GM18502 (cell line): Measurements from ENCODE around the gene TOMM5.

Experiments used
- ATAC-seq: cut with Tn5 transposase; IDR thresholded peaks from one replicate; pipeline ENCODE4 v1.9.1; 2021; ENCODE audit warnings: mild to moderate bottlenecking; ENCODE audit not compliant: unreplicated experiment, poor library complexity

The TOMM5 gene

GRCh38 chr9:37592108-37592951 is at the start of gene TOMM5:
Gene TOMM5 (minus strand): TSS chr9:37592597. CDS start chr9:37592532, 65 bp downstream.
- ATAC-seq = peak; percentile 90

DNA sequence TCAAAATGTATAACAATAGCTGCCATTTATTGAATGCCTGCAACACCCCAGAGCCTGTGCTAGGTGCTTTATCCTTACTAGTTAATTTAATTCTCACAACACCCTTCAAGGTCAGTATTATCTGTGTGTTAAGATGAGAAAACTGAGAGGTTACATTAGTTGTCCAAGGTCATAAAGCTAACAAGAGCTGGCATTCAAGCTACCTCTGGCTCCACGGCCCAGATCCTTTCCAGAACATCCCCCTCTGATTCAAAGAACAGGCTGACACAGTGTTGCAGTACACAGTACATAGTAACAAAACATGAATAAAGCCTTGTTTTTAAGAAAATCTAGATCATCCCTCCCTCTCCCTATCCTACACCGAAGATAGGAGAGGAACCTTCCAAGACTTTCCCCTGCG is 48.9 kb upstream of the TOMM5 start:
- no peak for ATAC-seq

DNA sequence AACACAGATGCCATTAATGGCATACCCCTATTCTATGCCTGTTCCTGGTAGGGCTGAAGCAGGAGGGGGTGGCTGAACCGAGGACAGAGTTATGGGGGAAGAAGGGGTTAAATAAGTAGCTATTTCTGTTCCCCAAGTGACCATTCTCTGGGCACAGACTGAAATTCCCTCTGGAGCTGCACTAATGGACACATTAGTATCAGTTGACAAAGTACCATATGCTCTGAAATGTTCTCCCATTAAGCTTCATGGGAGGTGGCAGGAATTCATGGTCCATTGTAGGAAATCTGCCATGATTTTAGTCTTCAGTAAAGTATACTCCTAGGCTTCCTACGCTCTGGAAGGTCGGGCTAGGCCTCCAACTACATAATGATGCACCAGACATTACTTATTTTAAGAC is 47.8 kb upstream of the TOMM5 start:
- no peak for ATAC-seq

DNA sequence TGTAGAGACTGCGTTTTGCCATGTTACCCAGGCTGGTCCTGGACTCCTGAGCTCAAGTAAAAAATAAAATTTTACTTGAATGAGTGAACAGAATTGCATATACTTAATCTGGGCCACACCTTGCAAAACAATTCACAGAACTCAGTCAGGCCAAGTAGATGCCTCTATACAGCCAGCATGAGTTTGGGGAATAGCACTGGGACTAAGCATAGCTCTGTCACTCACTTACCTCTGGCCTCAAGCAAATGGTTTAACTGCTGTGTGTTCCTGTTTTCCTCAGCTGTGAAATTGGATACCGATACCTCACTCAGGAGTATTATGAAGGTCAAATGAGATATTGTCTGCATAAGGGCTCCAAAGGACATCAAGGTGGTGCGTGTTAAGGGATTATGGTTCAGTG is 47.4 kb upstream of the TOMM5 start:
- ATAC-seq = no peak

GRCh38 chr9:37639109-37639762 is 46.8 kb upstream of the TOMM5 start:
- ATAC-seq = no peak

DNA sequence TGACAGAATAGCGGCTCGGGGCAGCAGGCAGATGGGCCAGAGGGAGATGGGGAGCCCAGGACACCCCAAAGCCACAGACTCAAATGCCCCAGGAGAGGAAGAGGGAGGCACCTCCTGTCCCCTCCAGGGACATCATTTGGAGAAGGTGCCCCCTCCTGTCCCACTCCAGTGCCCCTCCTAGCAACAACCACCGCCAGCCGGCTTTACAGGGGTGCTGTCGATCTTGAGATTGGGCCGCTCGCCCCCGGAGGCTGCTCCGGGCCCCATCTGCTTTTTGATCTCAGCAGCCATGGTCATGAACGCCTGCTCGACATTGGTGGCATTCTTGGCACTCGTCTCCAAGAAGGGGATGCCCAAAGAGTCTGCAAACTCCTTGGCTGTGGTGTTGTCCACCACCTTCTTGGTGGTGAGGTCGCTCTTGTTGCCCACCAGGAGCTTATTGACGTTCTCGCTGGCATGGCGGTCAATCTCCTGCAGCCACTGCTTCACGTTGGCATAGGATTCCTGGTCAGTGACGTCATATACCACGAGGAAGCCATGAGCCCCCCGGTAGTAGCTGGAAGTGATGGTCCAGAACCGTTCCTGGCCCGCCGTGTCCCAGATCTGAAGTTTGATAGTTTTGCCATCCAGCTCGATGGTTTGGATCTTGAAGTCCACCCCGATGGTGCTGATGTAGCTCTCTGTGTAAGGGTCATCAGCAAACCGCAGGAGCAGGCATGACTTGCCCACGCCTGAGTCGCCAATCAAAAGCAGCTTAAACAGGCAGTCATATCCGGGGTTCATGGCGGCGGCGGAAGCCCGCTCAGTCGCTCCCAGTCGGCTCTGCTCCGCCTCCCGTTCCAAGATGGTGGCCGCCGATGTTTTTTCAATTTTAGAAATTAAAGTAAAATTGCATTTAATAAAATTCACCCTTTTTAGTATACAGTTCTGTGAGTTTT is 44.4 kb upstream of the TOMM5 start:
- ATAC-seq = no peak

GRCh38 chr9:37635808-37636207 is 43.4 kb upstream of the TOMM5 start:
- ATAC-seq = no peak

- ATAC-seq = no peak
Observed at GRCh38 chr9:37632479-37632878, 40.1 kb upstream of the TOMM5 start.

DNA sequence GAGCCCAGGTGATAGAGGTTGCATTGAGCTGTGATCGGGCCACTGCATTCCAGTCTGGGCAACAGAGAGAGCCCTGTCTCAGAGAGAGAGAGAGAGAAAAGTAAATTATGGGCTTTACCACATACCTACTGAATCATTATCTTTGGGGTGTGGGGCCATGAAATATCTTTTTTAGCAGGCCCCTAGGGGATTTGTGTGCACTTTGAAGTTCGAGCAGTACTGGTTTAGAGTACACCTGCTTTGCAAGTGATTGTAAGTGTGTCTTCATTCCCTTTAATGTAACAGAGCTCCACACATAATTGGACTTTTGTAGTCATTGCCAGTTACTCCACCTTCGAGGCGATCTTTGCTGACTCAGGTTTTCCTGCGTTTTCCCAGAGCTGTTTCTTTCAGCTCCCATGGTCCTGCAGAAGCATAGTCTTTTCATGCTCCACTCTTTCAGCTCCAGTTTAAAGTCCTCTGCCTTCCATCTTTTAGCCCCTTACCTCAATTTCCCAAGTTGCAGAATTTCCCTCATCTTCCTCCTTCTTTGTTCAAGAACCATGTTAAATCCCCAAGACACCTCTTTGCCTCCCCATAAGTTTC is 34.4 kb upstream of the TOMM5 start:
- ATAC-seq = no peak

GRCh38 chr9:37625758-37626147 is 33.4 kb upstream of the TOMM5 start:
- no peak for ATAC-seq

- no peak for ATAC-seq
Observed at GRCh38 chr9:37625036-37625757, 32.8 kb upstream of the TOMM5 start.

GRCh38 chr9:37624073-37624472 is 31.7 kb upstream of the TOMM5 start:
- ATAC-seq = no peak

DNA sequence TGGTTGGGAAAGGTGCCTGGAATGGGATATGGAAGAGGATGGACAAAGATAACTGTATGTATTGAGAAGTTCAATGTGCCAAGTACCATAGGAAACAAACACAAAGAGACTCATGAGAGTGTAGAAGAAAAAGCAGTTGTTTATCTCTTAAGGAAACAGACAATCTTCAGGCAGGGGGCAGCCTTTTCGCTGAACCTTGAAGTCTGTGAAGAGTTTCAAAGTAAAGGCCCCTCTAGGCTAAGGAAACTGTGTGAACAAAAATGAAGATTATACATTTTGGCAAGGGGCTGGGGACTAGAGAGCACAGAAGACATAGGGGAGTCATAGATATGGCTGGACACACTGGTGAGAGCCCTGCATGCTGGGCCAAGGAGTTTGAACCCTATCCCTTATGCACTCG is 30.9 kb upstream of the TOMM5 start:
- ATAC-seq = no peak

- no peak for ATAC-seq
Observed at GRCh38 chr9:37622462-37622861, 30.1 kb upstream of the TOMM5 start.

- ATAC-seq = no peak
Observed at GRCh38 chr9:37621273-37622121, 29.1 kb upstream of the TOMM5 start.

DNA sequence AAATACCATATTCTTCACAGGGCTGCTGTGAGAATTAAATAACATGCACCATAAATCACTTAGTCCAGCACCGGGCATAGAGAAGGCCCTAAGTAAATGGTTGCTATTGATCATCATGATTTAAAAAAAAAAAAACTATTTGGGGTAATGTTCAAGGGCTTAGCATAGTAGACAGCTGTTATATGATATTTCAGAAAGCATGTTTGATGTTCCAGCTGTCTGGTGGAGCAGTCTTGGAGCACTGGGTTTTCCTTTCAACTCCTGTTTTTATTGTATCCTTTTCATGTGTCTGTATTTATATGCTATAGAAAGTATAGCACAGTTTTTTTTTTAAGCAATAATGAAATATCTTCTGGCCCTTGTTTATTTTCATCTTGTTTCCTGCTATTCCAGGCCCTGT is 28.0 kb upstream of the TOMM5 start:
- ATAC-seq = no peak

GRCh38 chr9:37619806-37620205 is 27.4 kb upstream of the TOMM5 start:
- ATAC-seq = no peak

DNA sequence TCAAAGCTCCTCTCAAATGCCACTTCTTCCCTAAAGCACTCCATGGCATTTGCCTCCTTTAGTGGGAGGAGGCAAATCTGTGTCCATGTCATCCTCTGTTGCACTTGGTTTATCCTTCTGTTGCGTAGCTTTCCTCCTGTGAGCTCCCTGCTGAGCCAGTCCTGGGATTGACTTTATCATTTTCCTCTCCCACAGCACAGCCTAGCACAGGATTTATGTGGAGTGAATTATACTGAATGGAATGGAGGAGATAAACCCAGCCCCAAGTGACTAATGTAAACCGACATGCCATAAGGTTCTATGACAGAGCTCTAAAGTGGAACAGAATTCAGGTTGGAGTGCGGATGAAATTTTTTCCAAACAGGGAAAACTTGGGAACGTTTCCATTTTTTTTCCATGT is 26.4 kb upstream of the TOMM5 start:
- ATAC-seq = no peak

GRCh38 chr9:37617832-37618231 is 25.4 kb upstream of the TOMM5 start:
- no peak for ATAC-seq
